ENCODE results near the gene BIN1. TPM values are rescaled to one million over a fixed set of nuclear protein-coding genes. Genes with fewer than 3 reads are reported as not detected.

BIN1 gene
- polyA plus RNA-seq, 1 experiment = 37.6 TPM

- CTCF ChIA-PET = no interaction called here
- H3K27me3 ChIP-seq (ENCODE audit: control insufficient read depth, insufficient read depth, low read length) = no peaks in the 10 kb centered on the region; the same call in 1 of the 2 replicates
- DNase-seq (ENCODE audit: low read depth) = no peak
- H3K4me3 ChIP-seq (ENCODE audit: low read depth, low read length) = no peak overlapping the region
- no peaks in the 10 kb centered on the region for H3K36me3 ChIP-seq (ENCODE audit: control insufficient read depth, insufficient read depth, low read length)
- no peak for TF ChIP-seq CTCF (IDR thresholded peaks at IDR 0.05; ENCODE audit: insufficient read depth, low read depth, low read length)
- POLR2A ChIA-PET = no interaction called here
Measured at GRCh38 chr2:127118467-127118866, 11.5 kb upstream of the BIN1 start.

GRCh38 chr2:127118038-127118437, 11.1 kb upstream of the BIN1 start:
- no peak for DNase-seq (ENCODE audit: low read depth)
- TF ChIP-seq CTCF (IDR thresholded peaks at IDR 0.05; ENCODE audit: insufficient read depth, low read depth, low read length) = no peak
- ChIA-PET CTCF (no interaction called here), POLR2A (no interaction called here)
- Histone ChIP-seq H3K4me3 (ENCODE audit: low read depth, low read length) (no peak overlapping the region), H3K27me3 (ENCODE audit: control insufficient read depth, insufficient read depth, low read length) (no peaks in the 10 kb centered on the region; the same call in 1 of the 2 replicates), H3K36me3 (ENCODE audit: control insufficient read depth, insufficient read depth, low read length) (no peaks in the 10 kb centered on the region)

- TF ChIP-seq CTCF (IDR thresholded peaks at IDR 0.05; ENCODE audit: insufficient read depth, low read depth, low read length) = no peak
- no peaks in the 10 kb centered on the region; the same call in 1 of the 2 replicates for H3K27me3 ChIP-seq (ENCODE audit: control insufficient read depth, insufficient read depth, low read length)
- CTCF ChIA-PET = no interaction called here
- POLR2A ChIA-PET = no interaction called here
- no peaks in the 10 kb centered on the region for H3K36me3 ChIP-seq (ENCODE audit: control insufficient read depth, insufficient read depth, low read length)
- no peak for DNase-seq (ENCODE audit: low read depth)
- no peak overlapping the region for H3K4me3 ChIP-seq (ENCODE audit: low read depth, low read length)
Measured at GRCh38 chr2:127117603-127118002, 10.6 kb upstream of the BIN1 start.

GRCh38 chr2:127115471-127116199, 8.7 kb upstream of the BIN1 start:
- TF ChIP-seq CTCF (IDR thresholded peaks at IDR 0.05; ENCODE audit: insufficient read depth, low read depth, low read length) = no peak
- ChIA-PET CTCF (no interaction called here), POLR2A (no interaction called here)
- Histone ChIP-seq H3K36me3 (ENCODE audit: control insufficient read depth, insufficient read depth, low read length) (no peaks in the 10 kb centered on the region), H3K27me3 (ENCODE audit: control insufficient read depth, insufficient read depth, low read length) (no peaks in the 10 kb centered on the region; the same call in 1 of the 2 replicates), H3K4me3 (ENCODE audit: low read depth, low read length) (no peak overlapping the region)
- DNase-seq (ENCODE audit: low read depth) = no peak

GRCh38 chr2:127110985-127111384, 4.0 kb upstream of the BIN1 start:
- TF ChIP-seq CTCF (IDR thresholded peaks at IDR 0.05; ENCODE audit: insufficient read depth, low read depth, low read length) = no peak
- DNase-seq (ENCODE audit: low read depth) = no peak
- H3K36me3 ChIP-seq (ENCODE audit: control insufficient read depth, insufficient read depth, low read length) = no peaks in the 10 kb centered on the region; the same call in 1 of the 2 replicates
- H3K27me3 ChIP-seq (ENCODE audit: control insufficient read depth, insufficient read depth, low read length) = no peaks in the 10 kb centered on the region; the same call in 1 of the 2 replicates
- no peak overlapping the region for H3K4me3 ChIP-seq (ENCODE audit: low read depth, low read length)
- ChIA-PET CTCF (no interaction called here), POLR2A (no interaction called here)
